ACC112 (cell line): ENCODE results near the gene GPC6.
A peak's percentile ranks its signal among the peaks of the same experiment; 100 is the strongest.

Experiments used
- H2AFZ ChIP-seq: fragments of 200-600 bp; sonication (generic); one replicate; pipeline ENCODE4 v1.6.0; 2017; ENCODE audit warnings: antibody characterized with exemption, low read length; ENCODE audit not compliant: unreplicated experiment
- H3K27ac ChIP-seq: fragments of 200-600 bp; sonication (generic); 2 replicates; pipeline ENCODE4 v1.5.1; 2014; ENCODE audit warnings: low read depth, mild to moderate bottlenecking, antibody characterized with exemption, low read length, moderate library complexity
- H3K27me3 ChIP-seq: fragments of 200-600 bp; sonication (generic); 2 replicates; pipeline ENCODE4 v1.6.1; 2014; ENCODE audit warnings: mild to moderate bottlenecking, antibody characterized with exemption, low read length, moderate library complexity, mixed read lengths; ENCODE audit not compliant: insufficient read depth
- H3K36me3 ChIP-seq: fragments of 200-600 bp; sonication (generic); 2 replicates; pipeline ENCODE4 v1.6.1; 2016; ENCODE audit warnings: mild to moderate bottlenecking, antibody characterized with exemption, low read length, moderate library complexity, mixed read lengths; ENCODE audit not compliant: insufficient read depth
- H3K4me1 ChIP-seq: fragments of 200-600 bp; sonication (generic); one replicate; pipeline ENCODE4 v1.6.1; 2016; ENCODE audit warnings: low read length, mixed read lengths; ENCODE audit not compliant: insufficient read depth, unreplicated experiment, control insufficient read depth
- H3K4me3 ChIP-seq: fragments of 200-600 bp; sonication (generic); 2 replicates; pipeline ENCODE4 v1.5.1; 2014; ENCODE audit warnings: mild to moderate bottlenecking, low read depth, low read length
- H3K79me2 ChIP-seq: fragments of 200-600 bp; sonication (generic); one replicate; pipeline ENCODE4 v1.6.0; 2016; ENCODE audit warnings: low read length; ENCODE audit not compliant: control insufficient read depth, unreplicated experiment, insufficient read depth

The GPC6 gene

GRCh38 chr13:93248627-93249047 lies 22.0 kb downstream of the GPC6 start:
- Histone ChIP-seq H3K27ac (peak overlapping the region; percentile 78), H3K4me3 (no peak overlapping the region), H3K36me3 (no peaks in the 10 kb centered on the region), H3K79me2 (peaks cover 12% of the 10 kb centered on the region), H3K27me3 (no peaks in the 10 kb centered on the region), H2AFZ (peak overlapping the region; percentile 12), H3K4me1 (peaks cover 32% of the 10 kb centered on the region)

GRCh38 chr13:93249364-93250306 lies 23.0 kb downstream of the GPC6 start:
- Histone ChIP-seq H3K36me3 (no peaks in the 10 kb centered on the region), H2AFZ (peak overlapping the region; percentile 60), H3K27ac (peak overlapping the region; percentile 78)

GRCh38 chr13:93254775-93255174 lies 28.2 kb downstream of the GPC6 start:
- Histone ChIP-seq H3K27me3 (no peaks in the 10 kb centered on the region), H3K79me2 (no peaks in the 10 kb centered on the region)

More at GRCh38 chr13:93249364-93250306, 23.0 kb downstream of the GPC6 start:
- H3K4me1 ChIP-seq = peaks cover 32% of the 10 kb centered on the region
- peaks cover 12% of the 10 kb centered on the region for H3K79me2 ChIP-seq
- H3K4me3 ChIP-seq = peak overlapping the region; percentile 31; the same call in 1 of the 2 replicates
- no peaks in the 10 kb centered on the region for H3K27me3 ChIP-seq

GRCh38 chr13:93256998-93257397 lies 30.4 kb downstream of the GPC6 start:
- Histone ChIP-seq H3K4me3 (no peak overlapping the region), H2AFZ (no peak overlapping the region), H3K27me3 (no peaks in the 10 kb centered on the region), H3K36me3 (no peaks in the 10 kb centered on the region), H3K4me1 (peaks cover 22% of the 10 kb centered on the region), H3K79me2 (no peaks in the 10 kb centered on the region), H3K27ac (no peak overlapping the region)

More at GRCh38 chr13:93254775-93255174, 28.2 kb downstream of the GPC6 start:
- Histone ChIP-seq H3K27ac (no peak overlapping the region), H3K4me1 (peaks cover 8% of the 10 kb centered on the region), H2AFZ (no peak overlapping the region), H3K36me3 (no peaks in the 10 kb centered on the region), H3K4me3 (no peak overlapping the region)

- Histone ChIP-seq H3K36me3 (no peaks in the 10 kb centered on the region), H3K4me3 (no peak overlapping the region), H3K27ac (peak overlapping the region; percentile 38), H3K4me1 (peaks cover 38% of the 10 kb centered on the region), H2AFZ (no peak overlapping the region), H3K79me2 (no peaks in the 10 kb centered on the region), H3K27me3 (no peaks in the 10 kb centered on the region)
Measured at GRCh38 chr13:93259527-93260080, 33.0 kb downstream of the GPC6 start.

- no peak overlapping the region for H2AFZ ChIP-seq
- H3K4me3 ChIP-seq = no peak overlapping the region
- peaks cover 38% of the 10 kb centered on the region for H3K4me1 ChIP-seq
- H3K36me3 ChIP-seq = no peaks in the 10 kb centered on the region
- peak overlapping the region; percentile 91 for H3K27ac ChIP-seq
- no peaks in the 10 kb centered on the region for H3K27me3 ChIP-seq
- H3K79me2 ChIP-seq = no peaks in the 10 kb centered on the region
Measured at GRCh38 chr13:93260591-93260990, 34.0 kb downstream of the GPC6 start.

- peak overlapping the region; percentile 60 for H2AFZ ChIP-seq
- H3K27me3 ChIP-seq = no peaks in the 10 kb centered on the region
- H3K27ac ChIP-seq = peak overlapping the region; percentile 91
- no peaks in the 10 kb centered on the region for H3K36me3 ChIP-seq
- H3K4me3 ChIP-seq = no peak overlapping the region; the same call in 1 of the 2 replicates
- no peaks in the 10 kb centered on the region for H3K79me2 ChIP-seq
- H3K4me1 ChIP-seq = peaks cover 38% of the 10 kb centered on the region
Measured at GRCh38 chr13:93262729-93263345, 36.2 kb downstream of the GPC6 start.

GRCh38 chr13:93264876-93265275 lies 38.3 kb downstream of the GPC6 start:
- H3K4me3 ChIP-seq = no peak overlapping the region
- H3K36me3 ChIP-seq = no peaks in the 10 kb centered on the region
- H3K79me2 ChIP-seq = no peaks in the 10 kb centered on the region
- no peak overlapping the region for H2AFZ ChIP-seq
- H3K4me1 ChIP-seq = peaks cover 37% of the 10 kb centered on the region
- H3K27ac ChIP-seq = no peak overlapping the region
- no peaks in the 10 kb centered on the region for H3K27me3 ChIP-seq

GRCh38 chr13:93265800-93266199 lies 39.2 kb downstream of the GPC6 start:
- Histone ChIP-seq H3K4me1 (peaks cover 30% of the 10 kb centered on the region), H2AFZ (no peak overlapping the region), H3K4me3 (no peak overlapping the region), H3K27ac (no peak overlapping the region), H3K36me3 (no peaks in the 10 kb centered on the region), H3K27me3 (no peaks in the 10 kb centered on the region), H3K79me2 (no peaks in the 10 kb centered on the region)

- no peaks in the 10 kb centered on the region for H3K27me3 ChIP-seq
- H3K4me3 ChIP-seq = no peak overlapping the region
- peaks cover 21% of the 10 kb centered on the region for H3K4me1 ChIP-seq
- no peak overlapping the region for H2AFZ ChIP-seq
- no peaks in the 10 kb centered on the region for H3K36me3 ChIP-seq
- no peak overlapping the region for H3K27ac ChIP-seq
- no peaks in the 10 kb centered on the region for H3K79me2 ChIP-seq
Measured at GRCh38 chr13:93266681-93267080, 40.1 kb downstream of the GPC6 start.
